Neutrophil (primary cell): ENCODE results near the gene RNF144A.
"Not testable (repeated sequence)": the region's sequence is repeated elsewhere in the genome, so short reads cannot be mapped to it uniquely, and the experiment has no call there.

Experiments used
- H3K27ac ChIP-seq: fragments of 200-600 bp; sonication (generic); 2 replicates; pipeline ENCODE4 v1.5.1; 2016; ENCODE audit warnings: mild to moderate bottlenecking, moderate library complexity
- H3K27me3 ChIP-seq: fragments of 200-600 bp; sonication (generic); 2 replicates; pipeline ENCODE4 v1.6.0; 2016; ENCODE audit warnings: mild to moderate bottlenecking
- H3K36me3 ChIP-seq: fragments of 200-600 bp; sonication (generic); 2 replicates; pipeline ENCODE4 v1.5.1; 2017
- H3K4me1 ChIP-seq, 2 experiments: fragments of 200-600 bp in 1 of 2; sonication (generic) in 1 of 2; 1 replicate in 1 of 2; 2 replicates in 1 of 2; pipeline versions ENCODE4 v1.5.1 to v1.6.1; 2013 to 2016; ENCODE audit warnings: low read depth in 1 of 2, low read length in 1 of 2, mild to moderate bottlenecking in 1 of 2, moderate library complexity in 1 of 2; ENCODE audit not compliant: control insufficient read depth in 1 of 2, insufficient read depth in 1 of 2
- H3K4me3 ChIP-seq, 2 experiments: fragments of 200-600 bp in 1 of 2; sonication (generic) in 1 of 2; 1 replicate in 1 of 2; 2 replicates in 1 of 2; pipeline ENCODE4 v1.5.1; 2013 to 2016; ENCODE audit warnings: low read depth in 1 of 2, low read length in 1 of 2, mild to moderate bottlenecking in 1 of 2, moderate library complexity in 1 of 2
- H3K9me3 ChIP-seq: fragments of 200-600 bp; sonication (generic); 2 replicates; pipeline ENCODE4 v1.5.1; 2016
- CTCF ChIP-seq: fragments of 200-600 bp; sonication (generic); IDR thresholded peaks from 2 replicates; pipeline ENCODE4 v1.5.1; 2016; ENCODE audit warnings: antibody characterized with exemption

RNF144A gene

GRCh38 chr2:6934345-6934744 is 17.1 kb downstream of the RNF144A start:
- Histone ChIP-seq H3K27me3 (no peaks in the 10 kb centered on the region), H3K9me3 (no peaks in the 10 kb centered on the region), H3K36me3 (no peaks in the 10 kb centered on the region), H3K4me3 (peak overlapping the region; percentile 21 to 23), H3K4me1 (peaks cover 55 to 61% of the 10 kb centered on the region in 2 experiments), H3K27ac (peak overlapping the region; percentile 72)
- TF ChIP-seq CTCF = no peak

GRCh38 chr2:6934758-6935651 is 17.8 kb downstream of the RNF144A start:
- peaks cover 55% of the 10 kb centered on the region in 2 experiments for H3K4me1 ChIP-seq

GRCh38 chr2:6935652-6936020 is 18.4 kb downstream of the RNF144A start:
- H3K36me3 ChIP-seq, H3K9me3 ChIP-seq, H3K27me3 ChIP-seq, H3K4me3 ChIP-seq: not testable (repeated sequence)
- Histone ChIP-seq H3K27ac (peak overlapping the region; percentile 72), H3K4me1 (peaks cover 51 to 55% of the 10 kb centered on the region in 2 experiments)

More at GRCh38 chr2:6934758-6935651, 17.8 kb downstream of the RNF144A start:
- H3K36me3 ChIP-seq = no peaks in the 10 kb centered on the region
- TF ChIP-seq CTCF = no peak
- peak overlapping the region; percentile 21 to 23 for H3K4me3 ChIP-seq
- peak overlapping the region; percentile 72 for H3K27ac ChIP-seq
- no peaks in the 10 kb centered on the region for H3K9me3 ChIP-seq
- no peaks in the 10 kb centered on the region for H3K27me3 ChIP-seq

GRCh38 chr2:6937157-6937556 is 19.9 kb downstream of the RNF144A start:
- Histone ChIP-seq H3K4me1 (peaks cover 47 to 49% of the 10 kb centered on the region in 2 experiments), H3K9me3 (no peaks in the 10 kb centered on the region), H3K27me3 (no peaks in the 10 kb centered on the region), H3K36me3 (peaks cover 12% of the 10 kb centered on the region), H3K4me3 (no peak overlapping the region), H3K27ac (peak overlapping the region; percentile 35)
- no peak for TF ChIP-seq CTCF

- Histone ChIP-seq H3K36me3 (peaks cover 17% of the 10 kb centered on the region), H3K9me3 (no peaks in the 10 kb centered on the region), H3K27me3 (no peaks in the 10 kb centered on the region), H3K27ac (peak overlapping the region; percentile 35), H3K4me3 (no peak overlapping the region), H3K4me1 (peaks cover 47 to 49% of the 10 kb centered on the region in 2 experiments)
- TF ChIP-seq CTCF = no peak
These were observed 20.4 kb downstream of the RNF144A start for GRCh38 chr2:6937582-6937981.

GRCh38 chr2:6939071-6939470 is 21.9 kb downstream of the RNF144A start:
- TF ChIP-seq CTCF = no peak
- H3K27me3 ChIP-seq = no peaks in the 10 kb centered on the region
- peaks cover 32% of the 10 kb centered on the region for H3K36me3 ChIP-seq
- no peak overlapping the region for H3K27ac ChIP-seq
- no peaks in the 10 kb centered on the region for H3K9me3 ChIP-seq
- no peak overlapping the region for H3K4me3 ChIP-seq
- peaks cover 38 to 39% of the 10 kb centered on the region in 2 experiments for H3K4me1 ChIP-seq
